Ovary (tissue), 9 donors: ENCODE results near the gene BPIFB4. TPM values are rescaled to one million over a fixed set of nuclear protein-coding genes. Genes with fewer than 3 reads are reported as not detected.

Experiments
- DNase-seq, 5 donors: peaks; one replicate each; pipeline ENCODE4 v3.0.0-alpha.2; 2019 to 2020
- H3K27ac ChIP-seq, 2 donors: fragments of 200-600 bp; one replicate each; pipeline versions ENCODE4 v1.5.1 to v1.8.0; 2019 to 2022
- H3K27me3 ChIP-seq: fragments of 200-600 bp; one replicate; pipeline ENCODE4 v1.8.0; 2022
- H3K36me3 ChIP-seq: fragments of 200-600 bp; sonication (generic); one replicate; pipeline ENCODE4 v1.5.1; 2019
- H3K4me1 ChIP-seq: one replicate; pipeline ENCODE4 v1.8.1; 2013; ENCODE audit warnings: mild to moderate bottlenecking, moderate library complexity; ENCODE audit not compliant: insufficient read depth
- H3K4me3 ChIP-seq: fragments of 200-600 bp; sonication (generic); one replicate; pipeline ENCODE4 v1.5.1; 2017
- H3K9me3 ChIP-seq, 2 donors: fragments of 200-600 bp in 1 of 2; sonication (generic) in 1 of 2; one replicate each; pipeline versions ENCODE4 v1.5.1 to v1.8.1; 2013 to 2019; ENCODE audit warnings: mild to moderate bottlenecking in 1 of 2, moderate library complexity in 1 of 2
- EP300 ChIP-seq: sonication (generic); formaldehyde crosslinking; IDR thresholded peaks from one replicate; pipeline ENCODE4 v1.6.1; 2017; ENCODE audit warnings: antibody characterized with exemption
- POLR2A ChIP-seq: fragments of 450-650 bp; IDR thresholded peaks from one replicate; pipeline ENCODE4 v1.6.1; 2017; ENCODE audit warnings: antibody characterized with exemption, mild to moderate bottlenecking, moderate library complexity
- WGBS, 3 donors: extraction: QIAGEN DNeasy Blood & Tissue Kit in 1 of 3; methylation state at CpG; one replicate each; pipeline versions ENCODE4 v1.1.5 to v1.1.7; 2013 to 2017; 5-methylcytosine and 5-hydroxymethylcytosine counted together
- intact Hi-C, 4 donors: fragments of 100-400 bp; cut with DNase I; formaldehyde crosslinking; loops; one replicate each; pipeline versions ENCODE4 v1.11.0 to v1.15.1; 2022 to 2023
- polyA plus RNA-seq, 2 donors: library from polyadenylated mRNA; stranded (reverse); fragments of 200-250 nt in 1 of 2; fragments of 350-450 nt in 1 of 2; fragmentation: Illumina TruSeq in 1 of 2; extraction: RNeasy Lipid Tissue Mini Kit (QIAGEN cat#74804) in 1 of 2; gene quantifications; one replicate each; pipeline ENCODE4 v1.2.3, GENCODE V29; 2013 to 2014
- total RNA-seq, 7 donors: library from RNA; depleted of rRNA in 2 of 7; stranded (reverse); fragments of >200 nt in 2 of 7; fragmentation: NEBNext Ultra II Directional in 3 of 7; extraction: Animal tissue kit (Norgen Biotek cat#: 25700) in 3 of 7; gene quantifications; one replicate each; pipeline versions ENCODE4 v1.1.0 to v1.2.4, GENCODE V29; 2016 to 2023
- TF ChIP-seq, protein P1 (sequence below), 3 donors: fragments of 450-650 bp in 2 of 3; fragments of 200-600 bp in 1 of 3; IDR thresholded peaks; one replicate each; pipeline versions ENCODE4 v1.5.1 to v1.8.0; 2016 to 2022; ENCODE audit warnings: antibody characterized with exemption in 3 of 3, mild to moderate bottlenecking in 1 of 3
- donor health status: DM: no; HTN: no; CAD: no; lungs with moderate emphysema.
- donor health status: DM: no; HTN: no; CAD: no.
- donor health status: Bipolar disorder and iron deficiency.
- donor health status: DM: yes; HTN: yes; CAD: no.
- donor health status: DM: no; HTN: no; CAD: no.
- donor health status: DM: yes; HTN: yes; CAD: no.

BPIFB4 gene
- total and polyA plus RNA-seq, 9 donors, result not detected

DNA sequence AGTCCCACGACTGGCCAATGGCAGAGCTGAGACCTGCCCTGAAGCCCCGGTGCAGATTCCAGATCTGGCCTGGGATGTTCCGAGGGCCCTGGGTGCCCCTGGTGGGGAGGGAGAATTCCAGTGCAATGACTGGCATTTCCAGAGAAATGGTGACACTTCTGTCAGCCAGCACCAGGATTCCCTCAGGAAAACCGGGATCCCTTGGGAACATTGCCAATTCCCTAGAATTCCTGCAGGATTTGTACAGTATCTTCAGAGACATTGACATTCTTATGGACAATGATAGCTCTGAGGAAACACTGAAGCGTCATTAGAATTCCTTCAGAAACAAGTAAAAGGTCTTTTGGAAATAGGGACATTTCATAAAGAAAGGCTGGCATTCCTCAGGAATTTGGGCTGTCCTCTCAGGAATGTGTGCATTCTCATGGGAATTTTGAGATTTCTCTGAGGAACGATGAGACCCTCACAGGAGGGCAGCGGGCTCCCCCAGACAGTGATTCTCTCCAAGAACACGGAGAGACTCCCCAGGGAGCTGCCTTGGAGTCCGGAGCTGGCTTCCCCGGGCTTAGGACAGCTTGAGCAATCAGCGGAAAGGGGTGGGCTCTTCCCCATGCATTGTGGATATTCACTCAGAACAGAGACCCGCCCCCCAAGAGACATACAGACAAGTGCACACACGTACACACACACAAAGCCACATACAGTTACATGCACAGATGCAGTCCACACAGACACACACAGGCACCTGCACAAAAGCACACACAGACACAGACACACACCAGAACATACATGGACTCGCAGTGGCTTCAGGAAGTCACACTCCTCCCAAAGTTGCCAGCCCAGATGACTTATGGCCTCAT lies 53.3 kb downstream of the BPIFB4 start:
- no peaks in the 10 kb centered on the region for H3K36me3 ChIP-seq
- no peak overlapping the region for H3K27ac ChIP-seq
- H3K4me3 ChIP-seq, result no peak overlapping the region
- intact Hi-C loops, result no loop called here
- no peaks in the 10 kb centered on the region for H3K4me1 ChIP-seq
- no peaks in the 10 kb centered on the region for H3K9me3 ChIP-seq
- WGBS, 3 donors, result 23 to 30% (median 25%) methylated on average over 14 of the region's 14 CpGs
- DNase-seq, result no peak
- TF ChIP-seq EP300 (no peak), POLR2A (no peak)
- TF ChIP-seq, protein P1, sequence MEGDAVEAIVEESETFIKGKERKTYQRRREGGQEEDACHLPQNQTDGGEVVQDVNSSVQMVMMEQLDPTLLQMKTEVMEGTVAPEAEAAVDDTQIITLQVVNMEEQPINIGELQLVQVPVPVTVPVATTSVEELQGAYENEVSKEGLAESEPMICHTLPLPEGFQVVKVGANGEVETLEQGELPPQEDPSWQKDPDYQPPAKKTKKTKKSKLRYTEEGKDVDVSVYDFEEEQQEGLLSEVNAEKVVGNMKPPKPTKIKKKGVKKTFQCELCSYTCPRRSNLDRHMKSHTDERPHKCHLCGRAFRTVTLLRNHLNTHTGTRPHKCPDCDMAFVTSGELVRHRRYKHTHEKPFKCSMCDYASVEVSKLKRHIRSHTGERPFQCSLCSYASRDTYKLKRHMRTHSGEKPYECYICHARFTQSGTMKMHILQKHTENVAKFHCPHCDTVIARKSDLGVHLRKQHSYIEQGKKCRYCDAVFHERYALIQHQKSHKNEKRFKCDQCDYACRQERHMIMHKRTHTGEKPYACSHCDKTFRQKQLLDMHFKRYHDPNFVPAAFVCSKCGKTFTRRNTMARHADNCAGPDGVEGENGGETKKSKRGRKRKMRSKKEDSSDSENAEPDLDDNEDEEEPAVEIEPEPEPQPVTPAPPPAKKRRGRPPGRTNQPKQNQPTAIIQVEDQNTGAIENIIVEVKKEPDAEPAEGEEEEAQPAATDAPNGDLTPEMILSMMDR (IDR thresholded peaks at IDR 0.05), result no peak
- no peaks in the 10 kb centered on the region for H3K27me3 ChIP-seq

DNA sequence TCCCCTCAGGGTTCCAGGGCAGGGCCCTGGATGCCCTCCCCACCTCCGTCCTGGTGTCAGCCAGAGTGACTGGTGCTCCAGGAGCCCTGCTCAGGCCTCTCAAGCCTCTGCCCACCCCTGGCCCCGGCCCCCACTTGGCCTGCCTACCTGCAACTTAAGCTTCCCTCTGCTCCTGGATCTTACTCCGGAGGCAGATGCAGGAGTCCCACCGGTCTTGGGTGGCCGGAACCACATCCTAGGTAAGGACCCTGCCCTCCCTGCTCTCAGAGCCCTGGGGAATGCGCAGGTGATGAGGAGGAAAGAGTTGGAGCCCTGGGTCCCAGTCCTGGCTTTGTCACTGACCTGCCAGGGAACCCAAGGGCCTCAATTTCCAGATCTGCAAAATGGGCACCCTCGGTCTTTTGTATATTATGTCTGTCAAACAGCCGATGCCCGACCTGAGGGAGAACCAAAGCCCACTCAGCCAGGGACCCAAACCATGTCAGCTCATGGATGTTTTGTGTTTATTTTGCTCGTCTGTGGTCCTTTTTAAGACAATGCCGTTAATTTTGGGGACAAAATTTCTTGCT lies 54.0 kb downstream of the BPIFB4 start:
- 77 to 83% (median 83%) methylated on average over 11 of the region's 11 CpGs for WGBS, 3 donors
- no peak for DNase-seq
- Histone ChIP-seq H3K4me1 (no peaks in the 10 kb centered on the region), H3K9me3 (no peaks in the 10 kb centered on the region), H3K27me3 (no peaks in the 10 kb centered on the region), H3K4me3 (no peak overlapping the region), H3K27ac (no peak overlapping the region), H3K36me3 (no peaks in the 10 kb centered on the region)
- intact Hi-C loops, result no loop called here
- TF ChIP-seq EP300 (no peak), POLR2A (no peak)
- TF ChIP-seq, protein P1 (IDR thresholded peaks at IDR 0.05), result no peak

- TF ChIP-seq POLR2A (no peak), EP300 (no peak)
- TF ChIP-seq, protein P1 (IDR thresholded peaks at IDR 0.05), result no peak
- no peak for DNase-seq
- intact Hi-C loops, result no loop called here
- 71 to 83% (median 72%) methylated on average over 3 of the region's 3 CpGs for whole genome bisulfite sequencing, 3 donors
- Histone ChIP-seq H3K36me3 (no peaks in the 10 kb centered on the region), H3K4me3 (no peak overlapping the region), H3K27me3 (no peaks in the 10 kb centered on the region), H3K4me1 (no peaks in the 10 kb centered on the region), H3K9me3 (peaks cover 0 to 4% of the 10 kb centered on the region in 2 donors), H3K27ac (no peak overlapping the region)
These were observed 57.8 kb downstream of the BPIFB4 start for GRCh38 chr20:33137195-33137594.

DNA sequence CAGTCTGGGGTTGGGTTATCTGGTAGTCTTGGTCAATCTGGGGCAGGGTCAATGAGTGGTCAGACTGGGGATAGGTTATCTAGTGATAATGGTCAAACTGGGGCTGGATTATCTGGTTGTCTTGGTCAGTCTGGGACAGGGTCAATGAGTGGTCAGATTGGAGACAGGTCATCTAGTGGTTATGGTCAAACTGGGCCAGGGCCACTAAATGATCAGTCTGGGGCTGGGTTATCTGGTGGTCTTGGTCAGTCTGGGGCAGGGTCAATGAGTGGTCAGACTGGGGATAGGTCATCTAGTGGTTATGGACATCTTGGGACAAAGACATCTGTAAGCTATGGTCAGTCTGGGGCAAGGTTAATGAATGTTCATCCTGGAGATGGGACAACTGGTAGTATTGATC lies 60.0 kb downstream of the BPIFB4 start:
- H3K4me3 ChIP-seq, result no peak overlapping the region
- no peaks in the 10 kb centered on the region for H3K36me3 ChIP-seq
- intact Hi-C loops, result no loop called here
- DNase-seq, result no peak
- no peak overlapping the region for H3K27ac ChIP-seq
- H3K27me3 ChIP-seq, result no peaks in the 10 kb centered on the region
- no peaks in the 10 kb centered on the region for H3K4me1 ChIP-seq
- H3K9me3 ChIP-seq, result peaks cover 0 to 4% of the 10 kb centered on the region in 2 donors
- TF ChIP-seq, protein P1 (IDR thresholded peaks at IDR 0.05), result no peak
- TF ChIP-seq EP300, result no peak
- no peak for TF ChIP-seq POLR2A
